ENCODE data around the gene ATF4. TPM values are rescaled to one million over a fixed set of nuclear protein-coding genes. Genes with fewer than 3 reads are reported as not detected.

Gene ATF4
- total and polyA plus RNA-seq, 2 of the 13 experiments (the other 11 are each of a cell fraction or from before 2014, with no cell fraction given) = 486 to 1,297 TPM

GRCh38 chr22:39502109-39502788 is 18.1 kb upstream of the ATF4 start, which contains the start of gene MIEF1 (continued):
- TF ChIP-seq ZFX (CRISPR knock-in tag; IDR thresholded peaks at IDR 0.05; ENCODE audit: low read depth) (peak; percentile 93), PITX1 (CRISPR knock-in tag; IDR thresholded peaks at IDR 0.05) (peak; percentile 18; the same call in 1 of the 2 replicates), ZNF256 (CRISPR knock-in tag; conservative IDR thresholded peaks at IDR 0.05) (no peak), ZNF720 (CRISPR knock-in tag; IDR thresholded peaks at IDR 0.05) (no peak), ZFP36L1 (CRISPR knock-in tag; IDR thresholded peaks at IDR 0.05) (no peak), SPEN (CRISPR knock-in tag; IDR thresholded peaks at IDR 0.05; ENCODE audit: low read depth) (peak; percentile 84), ZNF510 (CRISPR knock-in tag; IDR thresholded peaks at IDR 0.05; ENCODE audit: low read depth) (peak; percentile 89), HNRNPUL1 (IDR thresholded peaks at IDR 0.05; ENCODE audit: low read depth, low read length) (no peak), ELK4 (CRISPR knock-in tag; IDR thresholded peaks at IDR 0.05; ENCODE audit: borderline replicate concordance) (no peak), ZNF343 (CRISPR knock-in tag; IDR thresholded peaks at IDR 0.05) (peak; percentile 69; the same call in 1 of the 2 replicates), IRF2 (CRISPR knock-in tag; IDR thresholded peaks at IDR 0.05) (peak; percentile 85; the same call in 1 of the 2 replicates), HIC2 (CRISPR knock-in tag; IDR thresholded peaks at IDR 0.05; ENCODE audit: low read depth) (no peak), RERE (CRISPR knock-in tag; IDR thresholded peaks at IDR 0.05; ENCODE audit: low read depth) (no peak), ZNF512B (CRISPR knock-in tag; IDR thresholded peaks at IDR 0.05; ENCODE audit: borderline replicate concordance) (no peak), MED8 (CRISPR knock-in tag; IDR thresholded peaks at IDR 0.05; ENCODE audit: insufficient replicate concordance) (no peak), FLYWCH1 (CRISPR knock-in tag; IDR thresholded peaks at IDR 0.05) (no peak)

All from HepG2 (cell line).